Measurements from ENCODE around the gene CEACAM4.

DNA sequence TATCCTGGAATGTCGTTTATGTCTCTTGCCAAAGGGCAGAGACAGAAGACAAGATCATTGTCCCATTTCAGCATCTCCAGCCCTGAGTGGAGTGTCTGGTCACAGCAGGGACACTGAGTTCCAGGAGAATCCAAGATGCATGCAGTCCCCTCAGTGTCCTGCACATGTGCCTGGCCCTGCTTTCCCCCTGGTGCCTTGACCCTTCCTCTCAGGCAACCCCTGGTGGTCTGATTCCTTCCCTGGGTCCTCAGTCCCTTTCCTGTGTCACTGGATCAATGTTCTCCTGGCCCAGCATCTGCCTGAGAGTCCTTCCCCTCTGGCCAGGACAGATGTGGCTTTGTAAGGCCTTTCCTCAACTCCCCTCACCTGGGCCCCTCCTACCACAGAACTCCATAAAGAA lies 41.9 kb downstream of the CEACAM4 start:
- TF ChIP-seq, protein P1, sequence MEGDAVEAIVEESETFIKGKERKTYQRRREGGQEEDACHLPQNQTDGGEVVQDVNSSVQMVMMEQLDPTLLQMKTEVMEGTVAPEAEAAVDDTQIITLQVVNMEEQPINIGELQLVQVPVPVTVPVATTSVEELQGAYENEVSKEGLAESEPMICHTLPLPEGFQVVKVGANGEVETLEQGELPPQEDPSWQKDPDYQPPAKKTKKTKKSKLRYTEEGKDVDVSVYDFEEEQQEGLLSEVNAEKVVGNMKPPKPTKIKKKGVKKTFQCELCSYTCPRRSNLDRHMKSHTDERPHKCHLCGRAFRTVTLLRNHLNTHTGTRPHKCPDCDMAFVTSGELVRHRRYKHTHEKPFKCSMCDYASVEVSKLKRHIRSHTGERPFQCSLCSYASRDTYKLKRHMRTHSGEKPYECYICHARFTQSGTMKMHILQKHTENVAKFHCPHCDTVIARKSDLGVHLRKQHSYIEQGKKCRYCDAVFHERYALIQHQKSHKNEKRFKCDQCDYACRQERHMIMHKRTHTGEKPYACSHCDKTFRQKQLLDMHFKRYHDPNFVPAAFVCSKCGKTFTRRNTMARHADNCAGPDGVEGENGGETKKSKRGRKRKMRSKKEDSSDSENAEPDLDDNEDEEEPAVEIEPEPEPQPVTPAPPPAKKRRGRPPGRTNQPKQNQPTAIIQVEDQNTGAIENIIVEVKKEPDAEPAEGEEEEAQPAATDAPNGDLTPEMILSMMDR (IDR thresholded peaks at IDR 0.05; ENCODE audit: low read length): no peak
- TF ChIP-seq EZH2 (IDR thresholded peaks at IDR 0.05; ENCODE audit: borderline replicate concordance, low read length): no peak

All from OCI-LY1 (cell line).